CD4-positive, CD25-positive, alpha-beta regulatory T cell (primary cell): Measurements from ENCODE around the gene TMEM231. TPM values are rescaled to one million over a fixed set of nuclear protein-coding genes. Genes with fewer than 3 reads are reported as not detected.
A peak's percentile ranks its signal among the peaks of the same experiment; 100 is the strongest.
"Not testable (repeated sequence)": the region's sequence is repeated elsewhere in the genome, so short reads cannot be mapped to it uniquely, and the experiment has no call there.

Source experiments
- ATAC-seq, 2 donors: fragments of 150-1000 bp; cut with Tn5 transposase; one replicate each; pipeline ENCODE4 v1.10.0; 2021; ENCODE audit warnings: low read depth in 2 of 2, moderate number of reproducible peaks in 2 of 2, moderate library complexity in 1 of 2
- DNase-seq, 3 donors: peaks; one replicate each; pipeline versions ENCODE4 v3.0.0 to v3.0.0-alpha.2; 2012 to 2022; ENCODE audit warnings: mixed read lengths in 1 of 3
- H3K27ac ChIP-seq: one replicate; pipeline ENCODE4 v1.7.0; 2013; ENCODE audit warnings: mild to moderate bottlenecking, low read length; ENCODE audit not compliant: insufficient read depth, poor library complexity, severe bottlenecking
- H3K27me3 ChIP-seq: one replicate; pipeline ENCODE4 v1.7.0; 2013; ENCODE audit warnings: low read length; ENCODE audit not compliant: control insufficient read depth, insufficient read depth
- H3K36me3 ChIP-seq: one replicate; pipeline ENCODE4 v1.7.0; 2013; ENCODE audit warnings: mild to moderate bottlenecking, low read length, moderate library complexity; ENCODE audit not compliant: control insufficient read depth, insufficient read depth
- H3K4me1 ChIP-seq: 2 replicates; pipeline ENCODE4 v1.7.0; 2013; ENCODE audit warnings: mild to moderate bottlenecking, low read length; ENCODE audit not compliant: insufficient read depth, control insufficient read depth, poor library complexity, severe bottlenecking
- H3K4me3 ChIP-seq: one replicate; pipeline ENCODE4 v1.7.0; 2013; ENCODE audit warnings: low read depth, mild to moderate bottlenecking, low read length, moderate library complexity
- H3K9me3 ChIP-seq, 2 experiments: 1 replicate in 1 of 2; 2 replicates in 1 of 2; pipeline ENCODE4 v1.7.0; 2013; ENCODE audit warnings: low read length in 2 of 2, mild to moderate bottlenecking in 1 of 2, moderate library complexity in 1 of 2; ENCODE audit not compliant: control insufficient read depth in 2 of 2
- H3K27ac Mint-ChIP-seq, 3 donors: one replicate each; pipeline ENCODE4 v1.8.0; 2020 to 2022; ENCODE audit warnings: mild to moderate bottlenecking in 3 of 3, mixed read lengths in 3 of 3, moderate library complexity in 2 of 3
- H3K27me3 Mint-ChIP-seq: one replicate; pipeline ENCODE4 v1.8.0; 2022; ENCODE audit warnings: mild to moderate bottlenecking, mixed read lengths
- H3K36me3 Mint-ChIP-seq: one replicate; pipeline ENCODE4 v1.8.0; 2020; ENCODE audit warnings: mixed read lengths
- H3K4me1 Mint-ChIP-seq, 4 donors: one replicate each; pipeline ENCODE4 v1.8.0; 2020 to 2022; ENCODE audit warnings: mixed read lengths in 4 of 4, mild to moderate bottlenecking in 1 of 4
- H3K4me3 Mint-ChIP-seq, 4 donors: one replicate each; pipeline ENCODE4 v1.8.0; 2020 to 2022; ENCODE audit warnings: mild to moderate bottlenecking in 4 of 4, mixed read lengths in 4 of 4, moderate library complexity in 3 of 4
- H3K9me3 Mint-ChIP-seq, 7 donors: one replicate each; pipeline ENCODE4 v1.8.0; 2020 to 2022; ENCODE audit warnings: mixed read lengths in 7 of 7, mild to moderate bottlenecking in 3 of 7, moderate library complexity in 2 of 7
- polyA plus RNA-seq, 4 donors: library from polyadenylated mRNA; unstranded; fragments of 300-500 nt; fragmentation: Illumina TruSeq; gene quantifications; one replicate each; pipeline ENCODE4 v1.2.3, GENCODE V29; 2021
- total RNA-seq: library from RNA; stranded (reverse); gene quantifications from one replicate; pipeline ENCODE4 v1.2.3, GENCODE V29; 2022

The TMEM231 gene
- total and polyA plus RNA-seq, 5 donors from 2014 or later, result 0.64 to 2.6 (median 0.91) TPM

DNA sequence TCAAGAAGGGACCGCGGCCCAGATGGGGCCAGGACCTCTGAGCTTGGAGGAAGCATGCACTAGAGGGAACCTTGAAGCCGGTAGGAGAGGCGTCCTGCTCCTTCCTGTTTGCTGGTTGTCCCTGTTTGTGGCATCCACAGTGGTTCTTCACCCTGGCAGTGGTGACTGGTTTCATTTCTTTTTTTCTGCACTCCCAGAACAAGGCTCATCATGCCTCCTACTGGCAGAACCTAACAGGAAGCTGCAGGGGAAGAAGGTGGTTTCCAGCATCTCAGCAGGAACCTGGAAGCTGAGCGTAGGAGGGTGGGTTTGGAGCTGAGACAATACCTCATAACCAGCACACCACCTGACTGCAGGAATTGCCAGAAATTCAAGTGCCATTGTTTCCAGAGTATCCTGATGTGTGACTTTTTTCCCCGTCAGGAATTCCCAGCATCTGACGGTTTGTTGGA is 5.8 kb downstream of the TMEM231 start:
- Mint-ChIP-seq H3K27me3 (peaks cover 14% of the 10 kb centered on the region), H3K27ac (no peak overlapping the region), H3K9me3 (peaks cover 0 to 2% (median 0%) of the 10 kb centered on the region in 7 donors), H3K4me1 (peaks cover 0 to 4% (median 0%) of the 10 kb centered on the region in 4 donors), H3K4me3 (no peak overlapping the region), H3K36me3 (no peaks in the 10 kb centered on the region)
- ATAC-seq (peak in 1 of 2 donors; percentile 16), DNase-seq (peak in 1 of 3 donors; percentile 40)
- Histone ChIP-seq H3K4me1 (peaks cover 3% of the 10 kb centered on the region), H3K36me3 (no peaks in the 10 kb centered on the region), H3K9me3 (no peaks in the 10 kb centered on the region), H3K27me3 (peaks cover 6% of the 10 kb centered on the region), H3K27ac (no peak overlapping the region), H3K4me3 (no peak overlapping the region)

DNA sequence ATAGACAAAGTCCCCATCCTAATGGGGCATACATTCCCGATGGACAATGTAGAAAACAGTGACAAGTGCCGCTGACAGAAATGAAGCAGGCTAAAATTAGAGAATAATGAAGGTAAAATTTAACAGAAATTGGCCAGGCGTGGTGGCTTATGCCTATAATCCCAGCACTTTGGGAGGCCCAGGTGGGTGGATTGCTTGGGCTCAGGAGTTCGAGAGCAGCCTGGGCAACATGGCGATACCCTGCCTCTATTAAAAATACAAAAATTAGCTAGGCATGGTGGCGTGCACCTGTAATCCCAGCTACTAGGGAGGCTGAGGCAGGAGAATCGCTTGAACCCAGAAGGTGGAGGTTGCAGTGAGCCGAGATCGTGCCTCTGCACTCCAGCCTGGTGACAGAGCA is 7.6 kb downstream of the TMEM231 start:
- H3K4me3 Mint-ChIP-seq, H3K27me3 Mint-ChIP-seq, H3K27ac ChIP-seq, H3K9me3 ChIP-seq, ATAC-seq, H3K36me3 ChIP-seq, H3K9me3 Mint-ChIP-seq, H3K36me3 Mint-ChIP-seq, H3K4me1 Mint-ChIP-seq, H3K27ac Mint-ChIP-seq, H3K4me3 ChIP-seq, H3K27me3 ChIP-seq, H3K4me1 ChIP-seq, DNase-seq: not testable (repeated sequence)

DNA sequence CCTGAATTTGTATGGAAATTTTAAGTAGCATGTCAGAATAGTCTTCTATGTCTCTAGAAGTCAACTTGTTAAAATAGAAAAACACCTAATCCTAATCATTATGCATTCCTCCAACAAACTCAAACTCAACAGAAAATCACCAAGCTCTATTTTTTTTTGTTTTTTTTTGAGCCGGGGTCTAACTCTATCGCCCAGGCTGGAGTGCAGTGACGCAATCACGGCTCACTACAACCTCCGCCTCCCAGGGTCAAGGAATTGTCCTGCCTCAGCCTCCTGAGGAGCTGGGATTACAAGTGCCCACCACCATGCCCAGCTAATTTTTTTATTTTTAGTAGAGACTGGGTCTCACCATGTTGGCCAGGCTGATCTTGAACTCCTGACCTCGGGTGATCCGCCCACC is 9.8 kb downstream of the TMEM231 start:
- no peaks in the 10 kb centered on the region for H3K36me3 ChIP-seq
- no peak for ATAC-seq
- peak overlapping the region in 1 of 3 donors; percentile 32 for H3K27ac Mint-ChIP-seq
- no peaks in the 10 kb centered on the region for H3K4me1 ChIP-seq
- H3K4me3 Mint-ChIP-seq, result no peak overlapping the region
- no peaks in the 10 kb centered on the region for H3K27me3 ChIP-seq
- no peak overlapping the region for H3K4me3 ChIP-seq
- no peaks in the 10 kb centered on the region for H3K27me3 Mint-ChIP-seq
- peaks cover 0 to 3% (median 0%) of the 10 kb centered on the region in 4 donors for H3K4me1 Mint-ChIP-seq
- no peak overlapping the region for H3K27ac ChIP-seq
- H3K9me3 Mint-ChIP-seq, result peaks cover 0 to 2% (median 0%) of the 10 kb centered on the region in 7 donors
- H3K9me3 ChIP-seq, result no peaks in the 10 kb centered on the region
- no peak for DNase-seq
- H3K36me3 Mint-ChIP-seq, result no peaks in the 10 kb centered on the region

DNA sequence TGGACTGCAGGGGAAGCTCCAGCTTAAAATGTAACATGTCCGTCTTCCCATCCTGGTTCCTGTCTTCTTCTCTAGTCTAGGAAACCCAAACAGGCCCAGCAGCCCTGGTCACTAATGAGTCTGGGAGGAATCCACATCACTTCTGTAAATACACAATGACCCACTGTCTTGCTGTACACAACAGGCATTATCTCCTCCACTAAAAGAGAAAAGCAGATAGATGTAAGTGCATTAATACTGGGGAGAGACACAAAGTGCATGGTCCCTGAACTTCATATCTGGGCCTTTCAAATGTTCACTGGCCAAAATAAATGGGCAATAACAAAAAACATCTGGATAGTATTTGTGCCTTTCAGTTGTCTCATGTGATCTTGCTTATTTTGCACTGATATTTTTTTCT is 10.2 kb downstream of the TMEM231 start:
- not testable (repeated sequence) for ATAC-seq, H3K27me3 ChIP-seq, H3K36me3 Mint-ChIP-seq, H3K4me3 ChIP-seq, H3K4me1 ChIP-seq, DNase-seq, H3K36me3 ChIP-seq, H3K4me3 Mint-ChIP-seq, H3K27ac ChIP-seq, H3K9me3 ChIP-seq, H3K4me1 Mint-ChIP-seq, H3K9me3 Mint-ChIP-seq, H3K27me3 Mint-ChIP-seq
- peak overlapping the region in 1 of 3 donors; percentile 32 for H3K27ac Mint-ChIP-seq

DNA sequence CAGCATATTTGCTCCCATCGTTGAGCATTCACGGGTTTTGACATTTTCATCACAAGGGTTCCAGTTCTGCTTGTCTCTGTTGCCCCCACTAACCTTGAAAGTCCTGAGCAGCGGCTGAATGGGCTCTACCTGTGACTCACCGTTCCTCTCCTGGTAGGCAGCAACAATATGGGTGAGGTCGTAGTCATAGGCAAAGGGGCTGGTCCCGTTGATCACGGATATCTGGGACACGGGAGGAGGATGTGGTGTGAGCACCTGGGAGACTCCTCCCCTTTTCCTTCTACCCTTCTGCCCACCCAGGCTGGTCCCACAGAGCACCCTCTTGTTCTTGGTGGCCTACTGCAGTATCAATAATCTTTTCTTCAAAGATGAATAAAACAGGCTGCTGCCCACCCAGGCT is 13.6 kb downstream of the TMEM231 start:
- not testable (repeated sequence) for H3K36me3 ChIP-seq, ATAC-seq, H3K36me3 Mint-ChIP-seq, H3K27ac ChIP-seq, H3K4me1 ChIP-seq, DNase-seq, H3K27me3 Mint-ChIP-seq, H3K4me1 Mint-ChIP-seq, H3K4me3 Mint-ChIP-seq, H3K4me3 ChIP-seq, H3K9me3 Mint-ChIP-seq, H3K27me3 ChIP-seq, H3K9me3 ChIP-seq, H3K27ac Mint-ChIP-seq

DNA sequence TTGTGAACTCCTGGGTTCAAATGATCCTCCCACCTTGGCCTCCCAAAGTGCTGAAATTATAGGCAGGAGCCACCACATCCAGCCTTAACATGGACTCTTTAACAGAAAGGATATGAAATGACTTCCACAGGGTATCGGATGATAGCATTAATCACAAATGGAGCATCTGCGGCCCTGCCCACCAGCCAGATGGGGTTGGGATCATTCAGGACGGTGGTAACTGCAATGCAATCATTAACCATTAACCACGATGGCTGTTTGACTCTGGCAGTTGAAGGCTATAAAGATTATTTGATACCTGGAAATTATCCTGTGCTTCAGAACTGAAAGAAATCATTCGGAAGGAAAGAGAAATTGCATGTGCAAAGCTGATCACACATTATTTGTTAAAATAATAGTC is 14.8 kb downstream of the TMEM231 start:
- H3K4me1 ChIP-seq, result no peaks in the 10 kb centered on the region
- Mint-ChIP-seq H3K27me3 (no peaks in the 10 kb centered on the region), H3K4me1 (peaks cover 0 to 4% (median 1%) of the 10 kb centered on the region in 4 donors), H3K9me3 (no peaks in the 10 kb centered on the region), H3K36me3 (no peaks in the 10 kb centered on the region), H3K4me3 (no peak overlapping the region), H3K27ac (no peak overlapping the region)
- H3K27ac ChIP-seq, result no peak overlapping the region
- DNase-seq (no peak), ATAC-seq (no peak)
- H3K9me3 ChIP-seq, result no peaks in the 10 kb centered on the region
- no peaks in the 10 kb centered on the region for H3K36me3 ChIP-seq
- no peak overlapping the region for H3K4me3 ChIP-seq
- H3K27me3 ChIP-seq, result no peaks in the 10 kb centered on the region

DNA sequence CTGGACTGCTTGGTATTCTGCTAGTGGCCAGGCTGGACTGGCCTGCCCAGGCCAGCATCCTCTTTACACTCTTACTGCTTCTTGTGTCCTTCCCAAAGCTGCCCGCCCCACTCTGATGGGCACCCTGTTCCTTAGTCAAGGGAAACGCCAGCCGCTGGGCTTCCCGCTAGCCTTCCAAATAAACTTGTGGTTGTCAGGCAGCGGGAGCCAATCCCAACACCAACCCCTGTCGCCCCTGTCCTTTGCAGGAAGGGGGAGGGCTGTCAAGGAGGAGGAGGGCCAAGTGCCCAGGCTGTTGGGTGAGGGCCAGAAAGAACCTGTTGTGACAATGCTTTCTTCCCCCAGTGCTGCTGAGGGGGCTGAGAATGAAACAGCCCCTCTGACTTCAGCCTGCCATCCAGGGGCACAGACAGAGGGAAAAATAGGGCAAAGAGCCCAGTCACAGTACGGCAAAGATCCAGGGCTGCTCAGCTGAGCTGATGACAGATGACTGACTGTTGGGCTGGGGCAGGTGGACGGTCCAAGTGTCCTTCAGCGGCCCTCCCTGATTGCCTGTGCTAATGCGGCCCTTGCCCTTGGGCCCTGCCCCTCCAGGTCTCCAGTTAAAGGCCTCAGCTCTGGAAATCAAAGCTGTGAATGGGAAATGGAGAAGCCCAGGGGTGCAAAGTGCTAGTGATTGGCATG is 17.0 kb downstream of the TMEM231 start:
- not testable (repeated sequence) for ATAC-seq, H3K27ac Mint-ChIP-seq, H3K27me3 ChIP-seq, H3K4me1 Mint-ChIP-seq, H3K36me3 Mint-ChIP-seq, H3K27ac ChIP-seq, H3K4me1 ChIP-seq, H3K9me3 Mint-ChIP-seq, DNase-seq, H3K9me3 ChIP-seq, H3K36me3 ChIP-seq, H3K4me3 Mint-ChIP-seq, H3K4me3 ChIP-seq, H3K27me3 Mint-ChIP-seq

DNA sequence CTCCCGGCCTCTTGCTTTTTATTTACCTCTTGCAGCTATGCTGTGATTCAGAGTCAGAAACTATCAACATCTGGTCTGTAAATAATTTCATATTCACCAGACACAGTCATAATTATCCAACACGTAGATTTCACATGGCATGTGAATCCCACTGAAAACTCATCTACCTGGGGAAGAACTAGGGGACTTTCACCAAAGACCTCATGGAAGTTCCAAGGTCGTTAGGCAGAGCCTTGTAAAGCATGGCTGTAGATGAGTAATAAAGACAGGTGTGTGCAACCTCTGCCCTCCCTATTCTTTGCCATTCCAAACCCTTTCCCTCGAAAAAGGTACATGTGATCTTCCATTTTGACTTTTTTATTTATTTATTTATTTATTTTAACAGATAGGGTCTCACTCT is 18.3 kb downstream of the TMEM231 start:
- H3K36me3 ChIP-seq, result no peaks in the 10 kb centered on the region
- no peak for DNase-seq
- H3K27me3 Mint-ChIP-seq, result no peaks in the 10 kb centered on the region
- H3K27ac ChIP-seq, result no peak overlapping the region
- H3K36me3 Mint-ChIP-seq, result no peaks in the 10 kb centered on the region
- no peak overlapping the region for H3K4me3 Mint-ChIP-seq
- H3K9me3 Mint-ChIP-seq, result no peaks in the 10 kb centered on the region
- no peak overlapping the region for H3K27ac Mint-ChIP-seq
- no peaks in the 10 kb centered on the region for H3K4me1 ChIP-seq
- peaks cover 0 to 4% (median 1%) of the 10 kb centered on the region in 4 donors for H3K4me1 Mint-ChIP-seq
- no peak overlapping the region for H3K4me3 ChIP-seq
- no peaks in the 10 kb centered on the region for H3K9me3 ChIP-seq
- ATAC-seq, result no peak
- H3K27me3 ChIP-seq, result no peaks in the 10 kb centered on the region
